Neural cell (in vitro differentiated cells): ENCODE measurements around the gene CSDE1. TPM values are rescaled to one million over a fixed set of nuclear protein-coding genes. Genes with fewer than 3 reads are reported as not detected.

ENCODE experiments used
- H2AFZ ChIP-seq: fragments of 200-600, 300-800 bp; sonication (generic), shearing (Covaris generic); 2 replicates; pipeline ENCODE4 v1.6.0; 2014; ENCODE audit warnings: low read depth, mild to moderate bottlenecking, antibody characterized with exemption, low read length, moderate library complexity
- H3F3A ChIP-seq: fragments of 200-600 bp; shearing (Covaris generic); 2 replicates; pipeline ENCODE4 v1.6.1; 2016; ENCODE audit warnings: mild to moderate bottlenecking, moderate library complexity, mixed read lengths, antibody characterized with exemption, low read length; ENCODE audit not compliant: insufficient read depth, poor library complexity, severe bottlenecking
- H3K27ac ChIP-seq: fragments of 200-600, 300-800 bp; sonication (generic), shearing (Covaris generic); 2 replicates; pipeline ENCODE4 v1.5.1; 2014; ENCODE audit warnings: mild to moderate bottlenecking, low read length, moderate library complexity
- H3K27me3 ChIP-seq: fragments of 300-800, 200-600 bp; sonication (generic), shearing (Covaris generic); 2 replicates; pipeline ENCODE4 v1.6.0; 2014; ENCODE audit warnings: mild to moderate bottlenecking, low read depth, low read length, moderate library complexity; ENCODE audit not compliant: insufficient read depth
- H3K36me3 ChIP-seq: fragments of 300-800, 200-600 bp; sonication (generic), shearing (Covaris generic); 2 replicates; pipeline ENCODE4 v1.5.1; 2014; ENCODE audit warnings: mild to moderate bottlenecking, antibody characterized with exemption, low read length, moderate library complexity; ENCODE audit not compliant: insufficient read depth
- H3K4me2 ChIP-seq: fragments of 300-800, 200-600 bp; sonication (generic), shearing (Covaris generic); 2 replicates; pipeline ENCODE4 v1.6.0; 2014; ENCODE audit warnings: mild to moderate bottlenecking, low read length
- H3K4me3 ChIP-seq: fragments of 300-800, 200-600 bp; sonication (generic), shearing (Covaris generic); 2 replicates; pipeline ENCODE4 v1.5.1; 2014; ENCODE audit warnings: mild to moderate bottlenecking, low read length, moderate library complexity
- H3K79me2 ChIP-seq: fragments of 200-600 bp; shearing (Covaris generic); replicated peaks from 2 replicates; pipeline ENCODE4 v1.6.0; 2014; ENCODE audit warnings: mild to moderate bottlenecking, low read length, moderate library complexity; ENCODE audit not compliant: insufficient read depth
- H3K9ac ChIP-seq: fragments of 300-800, 200-600 bp; sonication (generic), shearing (Covaris generic); 2 replicates; pipeline ENCODE4 v1.6.1; 2016; ENCODE audit warnings: mild to moderate bottlenecking, low read length, mixed read lengths
- H3K9me2 ChIP-seq: fragments of 200-600 bp; shearing (Covaris generic); 2 replicates; pipeline ENCODE4 v1.6.1; 2016; ENCODE audit warnings: mild to moderate bottlenecking, low read length, mixed read lengths; ENCODE audit not compliant: insufficient read depth
- H3K9me3 ChIP-seq: fragments of 200-600, 300-800 bp; sonication (generic), shearing (Covaris generic); 2 replicates; pipeline ENCODE4 v1.6.1; 2016; ENCODE audit warnings: mild to moderate bottlenecking, mixed run types, low read length, moderate library complexity, mixed read lengths
- H4K20me1 ChIP-seq: fragments of 200-600 bp; shearing (Covaris generic); 2 replicates; pipeline ENCODE4 v1.6.1; 2016; ENCODE audit warnings: mild to moderate bottlenecking, mixed run types; ENCODE audit not compliant: insufficient read depth
- CTCF ChIP-seq: fragments of 450-650 bp; IDR thresholded peaks from 2 replicates; pipeline ENCODE4 v1.5.1; 2014; ENCODE audit warnings: antibody characterized with exemption, mild to moderate bottlenecking, moderate library complexity; ENCODE audit not compliant: poor library complexity, severe bottlenecking
- EP300 ChIP-seq: fragments of 450-650 bp; conservative IDR thresholded peaks from 2 replicates; pipeline ENCODE4 v1.6.1; 2014; ENCODE audit warnings: antibody characterized with exemption, mild to moderate bottlenecking, moderate library complexity; ENCODE audit not compliant: poor library complexity, severe bottlenecking
- EZH2 ChIP-seq: fragments of 200-600, 300-800 bp; shearing (Covaris generic), sonication (generic); IDR thresholded peaks from 2 replicates; pipeline ENCODE4 v1.6.1; 2014; ENCODE audit warnings: antibody characterized with exemption, low read length, borderline replicate concordance, mild to moderate bottlenecking; ENCODE audit not compliant: insufficient read depth, poor library complexity, severe bottlenecking
- MXI1 ChIP-seq: fragments of 450-650 bp; conservative IDR thresholded peaks from 2 replicates; pipeline ENCODE4 v1.6.1; 2014; ENCODE audit warnings: antibody characterized with exemption, mild to moderate bottlenecking; ENCODE audit not compliant: poor library complexity, severe bottlenecking
- POLR2AphosphoS5 ChIP-seq: IDR thresholded peaks from 2 replicates; pipeline ENCODE4 v1.6.1; 2012
- RAD21 ChIP-seq: fragments of 450-650 bp; conservative IDR thresholded peaks from 2 replicates; pipeline ENCODE4 v1.6.1; 2014; ENCODE audit warnings: antibody characterized with exemption, mild to moderate bottlenecking, moderate library complexity
- REST ChIP-seq: IDR thresholded peaks from 2 replicates; pipeline ENCODE4 v1.6.1; 2012; ENCODE audit warnings: borderline replicate concordance
- SMC3 ChIP-seq: fragments of 450-650 bp; conservative IDR thresholded peaks from 2 replicates; pipeline ENCODE4 v1.6.1; 2014; ENCODE audit warnings: antibody characterized with exemption, mild to moderate bottlenecking, moderate library complexity; ENCODE audit not compliant: poor library complexity
- TAF1 ChIP-seq: IDR thresholded peaks from 2 replicates; pipeline ENCODE4 v1.6.1; 2012; ENCODE audit warnings: low read depth
- polyA plus RNA-seq: library from polyadenylated mRNA; depleted of rRNA; stranded (reverse); fragments of >200 nt; gene quantifications from 2 replicates; pipeline ENCODE4 v1.2.3, GENCODE V29; 2014

The CSDE1 gene
- polyA plus RNA-seq, 1 donor from 2014 or later: 424 TPM

GRCh38 chr1:114782476-114782875 lies 24.7 kb upstream of the CSDE1 start:
- no peaks in the 10 kb centered on the region for H4K20me1 ChIP-seq
- no peak overlapping the region for H3K9ac ChIP-seq
- H3K9me2 ChIP-seq: no peaks in the 10 kb centered on the region
- no peaks in the 10 kb centered on the region for H3K9me3 ChIP-seq
- no peaks in the 10 kb centered on the region for H3F3A ChIP-seq
- H3K36me3 ChIP-seq: no peaks in the 10 kb centered on the region
- TF ChIP-seq EP300 (no peak), RAD21 (no peak), EZH2 (no peak), MXI1 (no peak)
- peaks cover 18% of the 10 kb centered on the region for H3K79me2 ChIP-seq
- H3K27ac ChIP-seq: no peak overlapping the region
- peaks cover 3% of the 10 kb centered on the region for H3K27me3 ChIP-seq
- no peak overlapping the region for H3K4me3 ChIP-seq
- H2AFZ ChIP-seq: no peak overlapping the region
- H3K4me2 ChIP-seq: no peak overlapping the region

- Histone ChIP-seq H3K27me3 (peaks cover 3% of the 10 kb centered on the region), H2AFZ (peak within 1 kb of the TSS; percentile 71), H3F3A (no peaks in the 10 kb centered on the region), H3K4me2 (peak within 1 kb of the TSS; percentile 94), H3K36me3 (no peaks in the 10 kb centered on the region), H3K4me3 (peak within 1 kb of the TSS; percentile 81), H3K9me2 (no peaks in the 10 kb centered on the region), H3K79me2 (peaks cover 18% of the 10 kb centered on the region), H3K9me3 (no peaks in the 10 kb centered on the region), H3K27ac (peak within 1 kb of the TSS; percentile 89), H3K9ac (peak within 1 kb of the TSS; percentile 86), H4K20me1 (no peaks in the 10 kb centered on the region)
- peak; percentile 89 for TF ChIP-seq TAF1
- TF ChIP-seq REST: peak; percentile 80
- peak; percentile 48 for TF ChIP-seq CTCF
- peak; percentile 97 for TF ChIP-seq POLR2AphosphoS5
- TF ChIP-seq EP300: peak; percentile 81
- TF ChIP-seq EZH2: no peak
- TF ChIP-seq MXI1: peak; percentile 94
- TF ChIP-seq RAD21: peak; percentile 59
- TF ChIP-seq SMC3: peak; percentile 65
These were observed 22.8 kb upstream of the CSDE1 start, which contains the start of gene SIKE1 for GRCh38 chr1:114780344-114781226. SIKE1 (minus strand) TSS chr1:114780685; CDS start chr1:114780607, 78 bp downstream.
